CD14-positive monocyte (primary cell): Measurements from ENCODE around the gene GABBR2. TPM values are rescaled to one million over a fixed set of nuclear protein-coding genes. Genes with fewer than 3 reads are reported as not detected.

Source experiments
- DNase-seq, 3 donors: peaks; one replicate each; pipeline ENCODE4 v3.0.0-alpha.2; 2011 to 2022
- H2AFZ ChIP-seq: 2 replicates; pipeline ENCODE4 v1.6.0; 2012; ENCODE audit warnings: mild to moderate bottlenecking, low read depth, low read length, inconsistent platforms; ENCODE audit not compliant: insufficient read depth, poor library complexity, severe bottlenecking
- H3K27ac ChIP-seq, 2 donors: 1 replicate in 1 of 2; 2 replicates in 1 of 2; pipeline ENCODE4 v1.5.1; 2012 to 2013; ENCODE audit warnings: low read length in 2 of 2, control low read depth in 1 of 2, inconsistent platforms in 1 of 2, low read depth in 1 of 2, mild to moderate bottlenecking in 1 of 2
- H3K27me3 ChIP-seq, 2 donors: one replicate each; pipeline versions ENCODE4 v1.6.0 to v1.6.1; 2011 to 2013; ENCODE audit warnings: low read length in 2 of 2; ENCODE audit not compliant: control insufficient read depth in 2 of 2, insufficient read depth in 2 of 2
- H3K36me3 ChIP-seq, 2 donors: replicated peaks in 1 of 2; 1 replicate in 1 of 2; 2 replicates in 1 of 2; pipeline versions ENCODE4 v1.5.1 to v1.6.1; 2012 to 2013; ENCODE audit warnings: low read length in 2 of 2, control low read depth in 1 of 2, inconsistent platforms in 1 of 2, mild to moderate bottlenecking in 1 of 2; ENCODE audit not compliant: insufficient read depth in 2 of 2, control insufficient read depth in 1 of 2
- H3K4me1 ChIP-seq, 2 donors: 1 replicate in 1 of 2; 2 replicates in 1 of 2; pipeline versions ENCODE4 v1.5.1 to v1.6.1; 2012 to 2013; ENCODE audit warnings: low read length in 2 of 2, control low read depth in 1 of 2, inconsistent platforms in 1 of 2, mild to moderate bottlenecking in 1 of 2, moderate library complexity in 1 of 2; ENCODE audit not compliant: insufficient read depth in 2 of 2, control insufficient read depth in 1 of 2
- H3K4me2 ChIP-seq: replicated peaks from 2 replicates; pipeline ENCODE3; 2012; ENCODE audit warnings: low read length, moderate library complexity, mild to moderate bottlenecking; ENCODE audit not compliant: poor library complexity, severe bottlenecking; ENCODE audit errors: extremely low read depth
- H3K4me3 ChIP-seq, 3 experiments: fragments of 200-600 bp in 1 of 3; sonication (generic) in 1 of 3; replicated peaks in 1 of 3; 1 replicate in 2 of 3; 2 replicates in 1 of 3; pipeline ENCODE4 v1.5.1; 2011 to 2013; ENCODE audit warnings: low read length in 3 of 3, mild to moderate bottlenecking in 3 of 3, control low read depth in 2 of 3, low read depth in 2 of 3, inconsistent platforms in 1 of 3, moderate library complexity in 1 of 3
- H3K79me2 ChIP-seq: 2 replicates; pipeline ENCODE4 v1.6.0; 2012; ENCODE audit warnings: mild to moderate bottlenecking, control low read depth, inconsistent platforms, low read length, moderate library complexity; ENCODE audit not compliant: insufficient read depth
- H3K9ac ChIP-seq: 2 replicates; pipeline ENCODE4 v1.6.0; 2017; ENCODE audit warnings: low read length, mild to moderate bottlenecking; ENCODE audit not compliant: insufficient read depth, poor library complexity, severe bottlenecking
- H3K9me3 ChIP-seq, 2 donors: replicated peaks in 1 of 2; 1 replicate in 1 of 2; 2 replicates in 1 of 2; pipeline versions ENCODE4 v1.5.1 to v1.6.1; 2012 to 2013; ENCODE audit warnings: low read length in 2 of 2, control low read depth in 1 of 2; ENCODE audit not compliant: control insufficient read depth in 1 of 2, insufficient read depth in 1 of 2
- H4K20me1 ChIP-seq: 2 replicates; pipeline ENCODE4 v1.6.0; 2012; ENCODE audit warnings: mild to moderate bottlenecking, low read length, control low read depth, moderate library complexity; ENCODE audit not compliant: insufficient read depth
- H3K27ac Mint-ChIP-seq, 7 donors: one replicate each; pipeline ENCODE4 v1.8.0; 2020; ENCODE audit warnings: mild to moderate bottlenecking in 7 of 7, mixed read lengths in 7 of 7, moderate library complexity in 6 of 7, inconsistent platforms in 2 of 7
- H3K27me3 Mint-ChIP-seq, 3 donors: one replicate each; pipeline ENCODE4 v1.8.0; 2021 to 2022; ENCODE audit warnings: low read depth in 3 of 3, mild to moderate bottlenecking in 3 of 3, mixed read lengths in 3 of 3, moderate library complexity in 3 of 3, inconsistent platforms in 1 of 3
- H3K36me3 Mint-ChIP-seq, 2 donors: one replicate each; pipeline ENCODE4 v1.8.0; 2020; ENCODE audit warnings: mixed read lengths in 2 of 2, inconsistent platforms in 1 of 2, mild to moderate bottlenecking in 1 of 2
- H3K4me1 Mint-ChIP-seq: one replicate; pipeline ENCODE4 v1.8.0; 2020; ENCODE audit warnings: mild to moderate bottlenecking, mixed read lengths
- H3K4me3 Mint-ChIP-seq, 2 donors: one replicate each; pipeline ENCODE4 v1.8.0; 2020; ENCODE audit warnings: mild to moderate bottlenecking in 2 of 2, mixed read lengths in 2 of 2, moderate library complexity in 1 of 2
- H3K9me3 Mint-ChIP-seq, 7 donors: one replicate each; pipeline ENCODE4 v1.8.0; 2020 to 2022; ENCODE audit warnings: mixed read lengths in 7 of 7, mild to moderate bottlenecking in 6 of 7, moderate library complexity in 6 of 7, inconsistent platforms in 2 of 7
- WGBS: methylation state at CpG from one replicate; pipeline ENCODE4 v1.1.5; 2013; ENCODE audit warnings: missing lambda C conversion rate; ENCODE audit not compliant: insufficient coverage; 5-methylcytosine and 5-hydroxymethylcytosine counted together
- intact Hi-C, 2 donors: fragments of 100-400 bp; cut with micrococcal nuclease; formaldehyde crosslinking; loops; one replicate each; pipeline versions ENCODE4 v1.15.0 to v1.15.1; 2023
- polyA plus RNA-seq, 3 donors: library from polyadenylated mRNA; depleted of rRNA in 1 of 3; unstranded in 2 of 3; stranded (reverse) in 1 of 3; fragments of 300-500 nt in 2 of 3; fragments of >200 nt in 1 of 3; fragmentation: Illumina TruSeq in 2 of 3; gene quantifications; 1 replicate in 2 of 3; 2 replicates in 1 of 3; pipeline ENCODE4 v1.2.3, GENCODE V29; 2012 to 2021
- TF ChIP-seq, protein P1 (sequence below): fragments of 200-600 bp; IDR thresholded peaks from one replicate; pipeline ENCODE4 v1.8.0; 2022; ENCODE audit warnings: antibody characterized with exemption, mild to moderate bottlenecking

The GABBR2 gene
- polyA plus RNA-seq, 3 donors, result not detected

DNA sequence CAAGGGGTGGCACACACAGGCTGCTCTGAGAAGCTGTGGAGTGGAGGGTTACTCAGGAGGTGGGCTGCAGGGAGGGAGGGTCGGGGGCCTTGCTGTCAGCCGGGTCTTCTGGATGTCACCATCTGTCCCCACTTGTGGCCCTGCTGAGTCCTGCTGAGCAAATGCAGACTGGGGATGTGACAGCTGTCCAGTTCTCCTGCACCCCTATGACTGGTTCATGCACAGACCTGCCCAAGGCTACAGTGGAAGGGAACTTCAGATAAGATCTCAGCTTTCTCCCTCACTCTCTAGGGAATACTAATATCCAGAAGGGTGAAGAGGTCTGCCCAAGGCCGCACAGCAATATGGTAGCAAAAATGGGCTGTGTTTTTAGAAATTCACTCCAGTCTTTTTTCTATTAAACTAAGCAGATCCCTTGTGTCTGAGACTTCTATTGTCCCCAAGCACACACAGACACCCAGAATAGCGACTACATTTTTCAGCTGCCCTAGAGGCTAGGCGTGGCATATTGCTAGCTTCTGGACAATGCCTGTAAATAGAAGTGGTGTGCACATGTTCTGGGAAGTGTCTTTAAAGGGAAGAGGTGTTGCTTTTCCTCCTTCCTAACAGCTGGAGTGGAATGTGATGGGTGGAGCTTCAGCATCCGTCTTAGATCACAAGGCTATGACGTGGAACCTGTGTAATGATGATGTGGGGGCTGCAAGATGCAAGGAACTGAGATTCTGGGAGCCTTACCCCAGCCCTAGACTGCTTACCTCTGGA lies 402.2 kb downstream of the GABBR2 start:
- peaks cover 0 to 2% of the 10 kb centered on the region in 2 donors for H3K27me3 ChIP-seq
- no peaks in the 10 kb centered on the region for H3K4me1 ChIP-seq
- intact Hi-C loops, result no loop called here
- H3K36me3 ChIP-seq, result no peaks in the 10 kb centered on the region
- H3K9me3 ChIP-seq, result no peaks in the 10 kb centered on the region
- no peak overlapping the region for H3K4me2 ChIP-seq
- Mint-ChIP-seq H3K4me3 (no peak overlapping the region), H3K27ac (peak overlapping the region in 1 of 7 donors; percentile 57), H3K36me3 (no peaks in the 10 kb centered on the region), H3K9me3 (peaks cover 0 to 3% (median 0%) of the 10 kb centered on the region in 7 donors), H3K27me3 (peaks cover 4 to 9% (median 4%) of the 10 kb centered on the region in 3 donors), H3K4me1 (peaks cover 5% of the 10 kb centered on the region)
- H2AFZ ChIP-seq, result no peak overlapping the region
- WGBS, result no CpG with 5 or more reads among the region's 7 CpGs
- H3K79me2 ChIP-seq, result no peaks in the 10 kb centered on the region
- H3K9ac ChIP-seq, result no peak overlapping the region
- TF ChIP-seq, protein P1, sequence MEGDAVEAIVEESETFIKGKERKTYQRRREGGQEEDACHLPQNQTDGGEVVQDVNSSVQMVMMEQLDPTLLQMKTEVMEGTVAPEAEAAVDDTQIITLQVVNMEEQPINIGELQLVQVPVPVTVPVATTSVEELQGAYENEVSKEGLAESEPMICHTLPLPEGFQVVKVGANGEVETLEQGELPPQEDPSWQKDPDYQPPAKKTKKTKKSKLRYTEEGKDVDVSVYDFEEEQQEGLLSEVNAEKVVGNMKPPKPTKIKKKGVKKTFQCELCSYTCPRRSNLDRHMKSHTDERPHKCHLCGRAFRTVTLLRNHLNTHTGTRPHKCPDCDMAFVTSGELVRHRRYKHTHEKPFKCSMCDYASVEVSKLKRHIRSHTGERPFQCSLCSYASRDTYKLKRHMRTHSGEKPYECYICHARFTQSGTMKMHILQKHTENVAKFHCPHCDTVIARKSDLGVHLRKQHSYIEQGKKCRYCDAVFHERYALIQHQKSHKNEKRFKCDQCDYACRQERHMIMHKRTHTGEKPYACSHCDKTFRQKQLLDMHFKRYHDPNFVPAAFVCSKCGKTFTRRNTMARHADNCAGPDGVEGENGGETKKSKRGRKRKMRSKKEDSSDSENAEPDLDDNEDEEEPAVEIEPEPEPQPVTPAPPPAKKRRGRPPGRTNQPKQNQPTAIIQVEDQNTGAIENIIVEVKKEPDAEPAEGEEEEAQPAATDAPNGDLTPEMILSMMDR, result no peak
- H4K20me1 ChIP-seq, result no peaks in the 10 kb centered on the region
- H3K27ac ChIP-seq, result no peak overlapping the region
- H3K4me3 ChIP-seq, result no peak overlapping the region
- DNase-seq, result no peak

DNA sequence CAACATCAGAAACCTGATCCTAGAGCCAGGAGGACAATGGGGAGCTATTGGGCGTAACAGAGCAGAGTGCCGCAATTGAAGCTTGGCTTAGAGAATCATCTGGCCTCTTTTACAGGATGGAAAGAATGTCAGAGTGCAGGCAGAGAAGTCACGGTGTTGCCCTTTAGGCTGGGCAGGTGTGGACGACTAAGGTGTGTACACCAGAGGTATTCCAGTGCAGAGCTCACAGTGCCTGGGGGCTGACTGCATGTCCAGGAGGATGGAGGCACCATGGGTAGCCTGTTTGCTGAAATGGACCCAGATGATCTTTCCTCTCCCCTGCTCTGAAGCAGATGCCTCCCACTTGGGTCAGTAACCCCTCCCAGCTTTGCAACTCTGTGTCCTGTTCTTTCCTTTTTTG lies 404.4 kb downstream of the GABBR2 start:
- H3K27me3 Mint-ChIP-seq, result peaks cover 3 to 9% (median 4%) of the 10 kb centered on the region in 3 donors
- intact Hi-C loops, result no loop called here
- no peaks in the 10 kb centered on the region for H3K79me2 ChIP-seq
- H3K36me3 ChIP-seq, result no peaks in the 10 kb centered on the region
- H3K4me1 ChIP-seq, result no peaks in the 10 kb centered on the region
- H2AFZ ChIP-seq, result no peak overlapping the region
- WGBS, result 96% methylated on average over 4 of the region's 4 CpGs
- no peak overlapping the region for H3K9ac ChIP-seq
- H3K27ac Mint-ChIP-seq, result no peak overlapping the region
- no peak overlapping the region for H3K4me3 Mint-ChIP-seq
- no peak overlapping the region for H3K4me2 ChIP-seq
- TF ChIP-seq, protein P1, result no peak
- no peaks in the 10 kb centered on the region for H4K20me1 ChIP-seq
- peaks cover 0 to 3% (median 0%) of the 10 kb centered on the region in 7 donors for H3K9me3 Mint-ChIP-seq
- H3K4me1 Mint-ChIP-seq, result peaks cover 2% of the 10 kb centered on the region
- peaks cover 0 to 2% of the 10 kb centered on the region in 2 donors for H3K27me3 ChIP-seq
- no peak for DNase-seq
- no peaks in the 10 kb centered on the region for H3K9me3 ChIP-seq
- no peaks in the 10 kb centered on the region for H3K36me3 Mint-ChIP-seq
- H3K27ac ChIP-seq, result no peak overlapping the region
- H3K4me3 ChIP-seq, result no peak overlapping the region
